HG02840 (cell line): ENCODE results near the gene AGPAT4.

Experiments used
- ATAC-seq: cut with Tn5 transposase; IDR thresholded peaks from one replicate; pipeline ENCODE4 v1.9.1; 2021; ENCODE audit warnings: mild to moderate bottlenecking, moderate library complexity, moderate number of reproducible peaks; ENCODE audit not compliant: unreplicated experiment, low FRiP score

The AGPAT4 gene

DNA sequence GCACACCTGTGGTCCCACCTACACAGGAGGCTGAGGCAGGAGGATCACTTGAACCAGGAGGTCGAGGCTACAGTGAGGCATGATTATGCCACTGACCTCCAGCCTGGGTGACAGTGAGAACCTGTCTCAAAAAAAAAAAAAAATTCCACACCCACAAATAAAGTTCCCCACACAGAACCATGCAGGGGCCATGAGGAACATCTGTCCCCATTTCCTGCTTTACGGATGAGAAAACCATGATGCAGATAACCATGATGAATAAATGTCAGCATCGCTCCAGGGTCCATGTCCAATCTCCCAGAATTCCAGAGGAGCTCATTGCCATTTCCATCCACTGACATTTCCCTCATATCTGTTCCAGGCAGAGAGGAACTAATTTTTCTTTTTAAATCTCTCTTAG, 16.9 kb upstream of the AGPAT4 start:
- ATAC-seq, result no peak

DNA sequence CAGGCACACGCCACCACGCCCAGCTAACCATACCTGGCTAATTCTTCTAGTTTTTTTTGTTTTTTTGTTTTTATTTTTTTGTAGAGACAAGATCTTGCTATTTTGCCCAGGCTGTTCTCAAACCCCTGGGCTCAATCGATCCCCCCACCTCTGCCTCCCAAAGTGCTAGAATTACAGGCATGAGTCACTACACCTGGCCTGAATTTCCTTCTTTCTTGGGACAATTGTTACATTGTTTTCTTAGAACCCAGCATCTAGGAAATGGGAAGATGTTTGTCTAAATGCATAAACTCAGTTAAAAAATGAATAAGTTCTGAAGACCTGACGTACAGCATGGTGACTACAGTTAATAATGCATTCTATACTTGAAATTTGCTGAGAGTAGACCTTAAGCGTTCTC, 10.8 kb upstream of the AGPAT4 start:
- ATAC-seq, result no peak

DNA sequence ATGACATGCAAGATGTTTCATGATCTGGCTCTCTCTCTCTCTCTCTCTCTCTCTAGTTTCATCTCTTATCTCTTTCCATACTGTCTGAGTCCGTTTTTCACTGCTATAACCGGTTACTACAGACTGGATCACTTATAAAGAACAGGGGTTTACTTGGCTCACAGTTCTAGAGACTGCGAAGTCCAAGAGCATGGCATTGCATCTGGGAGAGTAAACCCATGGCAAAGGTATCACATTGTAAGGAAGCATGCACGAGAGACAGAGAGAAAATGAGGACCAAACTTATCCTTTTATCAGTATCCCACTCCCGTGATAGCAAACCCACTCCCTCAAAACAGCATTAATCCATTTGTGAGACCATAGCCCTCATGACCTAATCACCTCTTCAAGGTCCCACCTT, 7.2 kb upstream of the AGPAT4 start:
- ATAC-seq, result no peak

DNA sequence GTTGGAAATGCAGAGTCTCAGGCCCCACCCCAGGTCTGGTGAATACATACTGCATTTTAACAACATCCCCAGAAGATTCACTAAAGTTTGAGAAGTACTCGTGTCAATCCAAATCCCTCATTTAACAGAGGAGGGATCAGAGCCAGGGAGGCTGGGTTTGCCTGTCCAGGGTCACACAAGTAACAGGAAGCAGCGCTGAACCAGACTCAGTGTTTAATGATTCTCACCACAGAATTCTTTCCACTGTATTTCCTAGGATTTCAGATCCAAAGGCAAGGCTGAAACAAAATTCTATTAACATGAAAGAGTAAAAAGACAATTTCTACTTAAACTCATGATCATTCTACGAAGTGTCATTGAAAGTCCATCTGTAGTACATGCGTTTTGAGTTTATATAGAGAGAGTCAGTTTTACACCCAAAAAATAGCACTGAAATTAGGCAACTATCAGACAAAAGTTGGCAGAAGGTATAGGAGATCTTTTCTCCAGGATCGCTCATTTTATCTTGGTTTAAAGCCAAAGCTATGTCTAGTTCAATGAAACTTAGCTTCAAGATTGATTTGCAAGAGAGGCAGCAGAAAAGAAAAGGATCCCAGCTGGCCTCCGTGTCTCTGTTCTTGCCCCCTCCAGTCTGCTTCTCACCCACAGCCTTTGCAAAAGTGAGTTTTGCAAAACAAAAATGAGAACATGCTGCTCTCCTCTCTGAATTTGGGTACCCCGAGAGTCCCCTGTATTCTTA, 6.0 kb upstream of the AGPAT4 start:
- no peak for ATAC-seq

DNA sequence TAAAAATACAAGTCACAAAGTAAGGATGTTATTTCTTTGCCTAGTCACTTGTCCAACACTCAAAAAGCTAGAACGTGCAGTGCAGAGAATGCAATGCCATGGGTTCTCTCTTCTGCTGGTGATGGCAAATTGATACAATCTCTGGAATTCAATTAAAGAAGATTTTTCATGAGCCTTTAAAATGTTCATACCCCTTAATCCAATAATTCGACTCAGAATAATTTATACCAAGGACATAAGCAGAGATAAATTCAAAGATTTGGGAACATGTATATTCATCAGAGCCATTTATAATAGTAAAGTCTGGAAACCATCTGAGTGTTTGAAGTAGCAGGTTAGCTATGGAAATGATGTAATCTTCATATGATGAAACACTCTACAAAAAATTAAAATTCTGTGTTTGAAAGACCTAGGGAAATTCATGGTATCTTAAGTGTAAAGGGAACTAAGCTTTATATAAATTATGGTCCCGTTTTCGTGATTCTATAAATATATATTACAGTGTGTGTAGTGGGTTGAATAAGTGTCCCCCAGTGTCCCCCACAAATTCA, 2.8 kb upstream of the AGPAT4 start:
- no peak for ATAC-seq

DNA sequence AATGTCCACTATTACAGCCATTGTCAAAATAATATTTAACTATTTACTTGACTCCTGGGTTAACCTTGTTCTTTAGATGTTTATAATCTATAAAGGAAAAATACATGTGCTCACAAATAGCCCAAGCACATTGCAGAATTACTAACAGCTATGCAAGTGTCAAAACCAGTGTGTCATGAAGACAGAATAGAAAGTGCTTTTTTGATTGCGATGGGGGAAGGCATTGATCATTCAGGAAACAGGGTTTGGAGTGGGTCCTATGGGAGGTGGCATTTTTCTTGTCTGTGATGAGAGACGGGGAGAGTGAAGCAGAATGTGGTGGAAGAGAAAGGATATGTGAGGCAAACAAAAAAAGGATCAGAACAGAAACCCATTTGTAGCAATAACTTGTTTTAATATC, 1.0 kb upstream of the AGPAT4 start:
- ATAC-seq, result no peak

DNA sequence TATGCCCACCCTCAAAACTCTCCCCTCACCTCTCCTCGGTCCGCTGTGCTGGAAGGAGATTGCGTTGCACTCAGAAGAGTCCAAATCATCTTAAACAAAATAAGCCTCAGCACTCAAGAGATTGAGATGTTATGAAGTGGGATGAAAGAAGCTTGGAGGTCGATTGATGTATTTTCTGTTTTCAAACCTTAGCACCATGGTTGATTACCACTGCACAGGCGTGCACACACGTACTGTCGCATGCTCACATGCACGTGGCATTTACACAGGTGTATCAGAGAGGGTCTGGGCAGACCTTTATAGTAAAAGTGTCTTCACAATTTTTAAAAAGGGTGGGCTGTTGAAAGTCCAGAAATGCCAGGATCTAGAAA, 612 bp upstream of the AGPAT4 start:
- no peak for ATAC-seq

DNA sequence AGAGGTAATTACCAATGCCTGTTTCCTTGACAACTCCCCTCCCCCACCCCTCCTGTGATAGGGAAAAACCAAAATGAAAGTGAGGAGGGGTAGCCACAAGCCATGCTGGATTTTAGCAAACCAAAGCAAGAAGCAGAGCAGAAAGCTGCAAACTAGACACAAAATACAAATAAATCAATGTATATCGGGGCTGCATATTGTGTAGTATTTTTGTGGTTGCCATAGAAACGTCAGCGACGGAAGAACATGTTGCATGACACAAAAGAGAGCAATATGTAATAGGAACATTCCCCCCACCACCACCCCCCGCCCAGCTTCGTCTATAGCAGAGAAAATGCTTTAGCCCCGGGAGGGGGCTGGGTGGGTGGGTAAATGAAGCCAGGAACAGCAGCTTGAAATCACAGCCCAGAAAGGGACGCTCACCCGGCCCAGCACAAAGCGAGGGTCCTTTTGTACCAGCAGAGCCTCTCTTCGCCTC, 548 bp downstream of the AGPAT4 start:
- ATAC-seq, result no peak

DNA sequence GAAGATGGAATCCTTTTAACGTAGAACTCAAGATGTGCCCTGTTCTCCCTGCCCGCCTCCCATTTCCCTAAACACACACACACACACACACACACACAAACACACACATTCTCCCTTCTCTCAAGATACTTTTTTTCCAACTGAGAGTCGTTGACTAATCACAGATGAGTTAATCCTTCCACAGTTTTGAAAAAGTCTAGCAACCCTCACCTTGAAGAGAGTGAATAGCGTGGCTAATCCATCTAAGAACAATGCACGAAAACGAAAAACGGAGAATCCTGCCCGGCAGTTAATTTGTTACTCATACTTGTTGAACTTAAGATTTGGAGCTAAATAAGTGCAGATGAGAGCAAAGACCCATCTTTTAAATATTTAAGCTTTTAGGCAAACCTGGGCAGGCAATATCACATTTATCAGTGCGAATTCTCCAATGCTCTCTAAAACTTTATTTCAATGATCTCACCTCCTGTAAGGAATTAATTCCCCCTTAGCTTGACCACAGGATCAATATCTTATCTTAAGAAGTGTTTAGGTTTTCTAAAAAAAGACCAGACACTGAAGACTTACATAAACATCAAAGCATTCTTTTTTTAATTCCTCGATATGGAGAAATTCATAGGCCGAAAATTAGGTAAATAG, 1.1 kb downstream of the AGPAT4 start:
- ATAC-seq, result no peak

DNA sequence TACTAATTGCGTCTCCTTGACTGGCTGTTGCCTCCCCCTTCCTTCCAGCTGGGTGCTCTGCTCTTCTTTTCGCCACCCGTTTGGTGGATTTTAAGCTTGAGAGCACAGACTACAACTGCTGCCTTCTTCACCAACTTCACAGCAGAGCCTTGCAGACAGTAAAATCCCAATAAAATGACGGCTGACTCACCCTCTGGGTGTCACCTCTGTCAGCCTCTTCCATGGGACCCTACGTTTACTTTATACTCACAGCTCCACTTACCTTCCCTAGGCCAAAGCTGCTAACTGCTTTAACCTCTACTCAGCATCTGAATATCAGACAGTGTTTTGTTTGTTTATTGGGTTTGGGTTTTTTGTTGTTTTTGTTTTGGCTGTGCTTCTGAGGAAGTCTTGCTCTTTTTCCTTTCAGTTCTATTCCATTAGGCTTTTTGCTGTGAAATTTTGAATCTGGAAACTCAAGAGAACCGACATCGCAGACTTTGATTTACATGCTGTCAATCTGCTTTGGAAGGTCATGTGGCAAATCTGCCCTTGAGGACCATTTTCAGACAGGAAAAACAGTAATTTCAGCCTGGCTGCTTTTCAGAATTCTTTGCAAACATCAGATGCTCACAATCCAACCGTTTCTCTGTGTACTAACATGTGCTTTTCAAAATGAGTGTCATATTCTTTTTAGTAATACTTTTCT, 2.4 kb downstream of the AGPAT4 start:
- ATAC-seq, result no peak

DNA sequence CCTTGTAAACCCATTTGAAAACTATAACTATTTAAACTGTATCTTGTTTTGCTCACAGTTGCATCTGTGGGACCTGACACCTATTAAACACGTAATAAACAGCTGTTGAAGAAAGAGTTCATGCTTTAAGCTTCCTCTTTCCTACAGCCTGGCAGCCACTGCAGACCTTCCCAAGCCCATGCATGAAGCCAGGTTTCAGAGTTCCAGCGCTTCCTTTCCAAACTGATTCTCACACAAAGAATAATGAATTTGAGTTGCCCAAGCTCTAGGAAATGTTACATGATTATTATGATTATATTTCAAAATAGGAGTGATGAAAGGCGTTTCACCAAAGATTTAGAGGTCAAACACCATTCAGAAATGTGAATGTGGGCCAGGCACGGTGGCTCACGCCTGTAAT, 3.7 kb downstream of the AGPAT4 start:
- no peak for ATAC-seq

DNA sequence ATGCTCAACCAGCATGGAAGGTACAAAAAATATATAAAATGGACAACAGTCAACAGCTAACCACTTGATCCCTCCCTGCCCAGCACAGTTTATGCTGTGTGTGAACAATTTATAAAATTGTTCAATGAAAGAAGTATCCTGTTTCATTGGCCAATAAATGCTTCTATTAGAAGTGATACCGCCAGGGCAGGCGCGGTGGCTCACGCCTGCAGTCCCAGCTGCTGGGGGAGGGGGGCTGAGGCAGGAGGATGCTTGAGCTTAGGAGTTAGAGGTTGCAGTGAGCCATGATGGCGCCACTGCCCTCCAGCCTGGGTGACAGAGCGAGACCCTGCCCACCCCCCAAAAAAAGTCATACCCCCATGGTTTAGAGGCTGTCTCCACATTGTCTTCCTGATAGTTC, 4.6 kb downstream of the AGPAT4 start:
- no peak for ATAC-seq

DNA sequence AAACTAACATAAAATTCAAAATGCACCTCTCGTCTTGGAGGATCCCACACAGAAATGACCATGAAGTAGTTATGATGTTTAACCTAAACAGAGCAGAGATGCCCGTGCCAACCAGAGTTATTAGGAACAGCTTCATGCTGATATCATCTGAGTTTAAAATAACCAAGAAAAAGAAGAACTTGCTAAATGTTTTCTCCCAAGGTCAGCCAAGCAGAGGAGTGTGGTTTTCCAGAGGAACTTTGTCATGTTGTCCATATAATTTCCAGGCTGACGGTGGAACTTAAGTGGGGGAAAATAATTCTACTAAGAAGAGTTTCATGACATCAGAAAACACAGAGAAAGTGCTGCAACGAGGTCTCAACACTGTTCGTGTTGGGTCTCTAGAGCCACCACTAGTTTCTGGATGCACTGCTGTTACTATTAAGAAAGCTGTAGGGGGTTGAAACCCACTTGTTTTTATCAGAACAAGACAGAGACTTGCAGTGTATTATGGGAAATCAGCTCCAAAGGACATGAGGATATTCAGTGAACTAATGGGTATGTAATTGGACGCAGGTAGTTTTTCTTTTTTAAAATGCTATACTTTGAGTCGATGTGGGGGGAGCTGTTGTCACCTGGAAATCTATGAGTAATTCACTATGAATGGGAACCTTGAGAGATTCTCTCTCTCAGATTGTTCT, 5.2 kb downstream of the AGPAT4 start:
- no peak for ATAC-seq

DNA sequence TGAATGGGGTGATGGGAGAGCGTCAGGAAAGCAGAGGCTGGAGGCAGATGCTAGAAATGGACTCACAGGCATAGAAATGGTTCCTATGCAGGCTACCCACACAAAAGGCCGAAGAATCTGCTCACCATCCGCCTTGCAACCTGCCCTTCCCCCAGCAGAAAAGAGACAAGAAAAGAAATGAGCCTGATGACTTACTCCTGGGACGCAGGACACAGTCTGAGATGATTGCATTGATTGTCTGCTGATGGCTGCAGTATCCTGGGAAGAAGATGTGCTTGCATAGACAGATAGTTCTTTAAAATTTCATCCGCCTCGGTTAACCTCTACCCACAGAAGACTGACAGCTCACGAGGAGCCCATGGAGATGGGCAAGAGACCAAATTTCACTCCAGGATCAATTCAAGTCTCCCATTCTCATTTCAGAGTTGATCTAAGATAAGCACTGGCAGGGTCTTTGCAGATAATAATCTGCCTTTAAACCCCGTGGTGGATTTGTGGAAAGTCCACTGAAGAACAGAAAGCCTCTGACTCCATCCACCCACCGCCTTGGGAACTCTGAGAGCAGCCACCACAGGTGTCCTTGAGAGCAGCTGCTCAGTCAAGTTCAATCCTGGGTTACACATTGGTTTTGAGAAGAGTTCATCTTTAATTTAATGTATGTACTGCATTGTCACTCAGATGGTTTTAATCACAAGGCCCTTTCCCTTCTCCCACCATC, 7.2 kb downstream of the AGPAT4 start:
- ATAC-seq, result no peak

DNA sequence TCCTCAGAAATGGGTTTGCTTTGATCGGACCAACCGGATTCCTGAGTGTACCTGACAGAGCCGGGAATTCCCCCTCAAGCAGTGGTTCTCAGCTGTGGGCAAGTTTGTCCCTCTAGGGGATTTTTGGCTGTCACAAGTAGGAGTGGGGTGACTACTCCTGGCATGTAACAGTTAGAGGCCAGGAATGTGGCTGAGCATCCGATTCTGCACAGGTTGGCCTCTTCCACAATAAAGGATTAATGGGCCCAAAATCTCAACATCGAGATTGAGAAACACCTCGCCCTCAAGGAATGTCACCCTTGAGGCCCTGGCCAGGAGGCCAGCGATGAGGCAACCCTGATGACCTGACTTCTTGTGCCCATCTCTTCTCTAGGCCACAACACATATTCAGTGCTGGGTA, 7.9 kb downstream of the AGPAT4 start:
- no peak for ATAC-seq

DNA sequence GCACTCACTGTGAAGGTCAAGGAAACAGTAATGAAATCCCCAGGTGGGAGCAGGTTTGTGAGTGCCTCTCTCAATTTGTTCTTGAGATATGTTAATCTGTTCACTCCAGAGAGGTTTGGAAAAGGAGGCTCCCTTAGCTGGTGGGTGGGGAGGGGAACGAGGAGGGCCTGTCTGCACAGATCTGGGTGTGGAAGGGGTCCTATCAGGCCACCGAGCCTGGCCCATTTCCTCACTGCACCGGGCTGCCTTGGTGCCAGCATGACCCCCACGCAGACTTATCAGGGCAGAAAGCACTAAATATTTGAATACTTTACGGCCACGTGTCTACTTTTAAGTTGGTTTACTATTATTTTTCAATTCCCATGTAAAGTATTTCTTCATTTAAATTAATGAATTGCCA, 8.3 kb downstream of the AGPAT4 start:
- no peak for ATAC-seq

DNA sequence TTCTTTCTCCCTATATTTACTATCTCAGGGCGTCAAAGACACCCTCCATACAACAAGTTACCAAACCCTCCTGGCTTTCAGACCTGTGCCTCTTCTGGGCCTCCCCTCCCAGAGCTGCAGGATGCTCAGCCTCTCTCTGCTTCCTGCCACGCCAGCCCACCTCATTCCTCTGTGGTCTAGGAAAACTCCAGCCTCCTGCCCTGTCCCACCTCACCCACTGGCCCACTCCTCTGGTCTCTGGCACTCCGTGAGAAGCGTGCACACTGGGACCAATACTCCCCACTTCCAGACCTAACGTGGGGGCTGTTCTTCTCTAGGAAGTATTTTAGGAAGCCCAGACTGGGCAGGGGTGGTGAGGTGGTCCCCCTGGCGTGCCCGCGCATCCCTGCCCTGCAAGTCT, 9.7 kb downstream of the AGPAT4 start:
- ATAC-seq, result no peak

DNA sequence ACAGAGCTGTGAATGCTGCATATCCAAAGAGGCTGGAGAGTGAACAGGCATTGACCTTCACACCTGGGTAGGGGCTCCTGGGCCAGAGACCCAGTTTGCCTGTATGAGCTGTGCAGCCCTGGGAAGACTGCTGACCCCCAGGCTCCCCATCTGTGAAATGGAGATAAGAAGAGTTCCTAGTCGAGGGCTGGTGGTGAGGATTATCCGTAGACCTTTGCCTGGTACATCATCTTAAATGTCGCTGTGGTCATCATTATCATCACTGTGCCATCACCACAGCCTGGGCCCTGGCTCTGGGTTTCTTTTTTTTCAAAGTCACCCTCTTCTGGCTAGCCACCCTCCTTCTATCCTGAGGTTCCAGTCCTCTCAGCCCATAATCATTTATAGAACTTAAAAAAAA, 12.0 kb downstream of the AGPAT4 start:
- ATAC-seq, result no peak

DNA sequence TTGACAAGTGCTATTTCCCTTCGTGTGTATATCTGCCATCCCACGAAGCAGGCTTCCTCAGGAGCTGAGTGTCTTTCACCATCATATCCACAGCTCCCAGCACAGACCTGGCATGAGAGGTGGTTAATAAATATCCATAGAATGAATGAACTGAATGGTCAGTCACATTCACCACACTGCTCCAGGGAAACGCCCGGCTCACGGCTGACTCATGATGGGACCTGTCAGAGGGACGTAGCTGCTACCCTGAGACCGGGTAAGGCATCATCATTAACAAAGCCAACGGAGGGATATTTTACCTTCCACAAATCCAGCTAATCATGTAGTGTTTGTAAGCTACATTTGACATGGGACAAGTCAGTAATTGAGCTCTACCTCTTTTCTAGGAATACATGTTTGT, 12.5 kb downstream of the AGPAT4 start:
- no peak for ATAC-seq

DNA sequence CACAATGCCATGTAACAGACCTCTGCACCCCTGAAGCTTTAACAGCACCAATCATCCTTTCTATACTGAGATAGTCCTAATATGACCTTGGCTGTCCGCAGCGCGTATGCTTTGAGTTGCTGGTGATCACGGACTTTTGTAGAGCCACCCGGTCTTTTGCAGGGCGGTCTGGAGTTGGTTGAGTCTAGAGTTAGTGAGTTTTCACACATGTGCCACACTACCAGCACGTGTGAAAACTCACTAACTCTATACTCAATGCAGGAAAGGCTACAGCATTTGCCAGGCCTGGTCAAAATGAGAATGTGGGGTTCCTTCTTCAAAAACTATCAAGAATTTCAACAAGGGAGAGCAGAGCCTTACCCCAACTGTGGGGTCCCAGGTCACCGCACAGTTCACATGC, 14.6 kb downstream of the AGPAT4 start:
- no peak for ATAC-seq
